ENCODE measurements around the gene EPHB1. TPM values are rescaled to one million over a fixed set of nuclear protein-coding genes. Genes with fewer than 3 reads are reported as not detected.

EPHB1 gene
- 1.9 TPM for total RNA-seq
- long read RNA-seq, partial matches to known transcripts, result 1 of 1 reads
- long read RNA-seq, other reads (novel, unspliced or antisense), result 0 of 1 reads

- no peak for DNase-seq (ENCODE audit: low spot score)
These were observed at the start of gene EPHB1 for GRCh38 chr3:134794950-134795745. EPHB1 (plus strand) TSS chr3:134795260.

GRCh38 chr3:134748698-134749097 is 46.4 kb upstream of the EPHB1 start:
- no peak for DNase-seq (ENCODE audit: low spot score)

- no peak for DNase-seq (ENCODE audit: low spot score)
These were observed 45.9 kb upstream of the EPHB1 start for GRCh38 chr3:134749174-134749573.

DNA sequence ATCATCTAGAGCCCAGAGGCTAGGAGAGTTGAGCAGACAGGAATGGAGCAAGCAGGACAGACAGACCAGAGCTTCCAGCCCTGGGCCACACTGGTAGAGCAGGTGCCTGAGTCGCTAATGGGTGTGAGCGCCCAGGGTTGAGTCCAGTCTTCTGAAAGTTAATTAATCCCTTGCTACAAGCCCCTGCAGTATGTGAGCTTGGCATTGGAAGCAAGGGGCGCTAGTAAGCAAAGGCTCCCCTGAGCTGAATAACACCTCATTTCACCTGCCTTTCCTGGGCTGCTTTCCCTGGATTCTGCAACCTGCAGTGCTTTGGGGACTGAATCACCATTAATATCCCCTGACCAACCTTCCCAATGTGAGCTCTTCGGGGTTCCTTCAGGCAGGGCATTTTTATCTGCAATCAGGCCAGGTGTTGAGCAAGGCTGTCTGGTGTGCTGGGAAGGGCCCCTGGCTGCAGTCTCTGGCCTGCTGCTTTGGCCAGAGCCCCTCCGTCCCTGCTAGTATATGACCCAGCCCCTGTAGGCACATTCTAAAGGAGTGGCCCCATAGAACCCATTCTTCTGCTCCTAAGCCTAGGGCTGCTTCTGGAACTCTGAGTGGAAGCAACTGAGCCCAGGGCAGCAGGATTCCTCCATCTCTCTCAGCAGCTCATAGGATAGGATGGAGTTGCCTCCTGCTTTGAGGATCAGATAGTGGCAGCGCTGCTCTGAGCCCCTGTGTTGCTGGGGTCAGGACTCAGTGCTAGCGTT is 45.1 kb upstream of the EPHB1 start:
- DNase-seq (ENCODE audit: low spot score), result no peak

GRCh38 chr3:134751831-134752230 is 43.2 kb upstream of the EPHB1 start:
- DNase-seq (ENCODE audit: low spot score), result no peak

GRCh38 chr3:134752761-134753461 is 42.1 kb upstream of the EPHB1 start:
- no peak for DNase-seq (ENCODE audit: low spot score)

GRCh38 chr3:134753999-134754742 is 40.9 kb upstream of the EPHB1 start:
- no peak for DNase-seq (ENCODE audit: low spot score)

- no peak for DNase-seq (ENCODE audit: low spot score)
These were observed 40.1 kb upstream of the EPHB1 start for GRCh38 chr3:134754768-134755559.

DNA sequence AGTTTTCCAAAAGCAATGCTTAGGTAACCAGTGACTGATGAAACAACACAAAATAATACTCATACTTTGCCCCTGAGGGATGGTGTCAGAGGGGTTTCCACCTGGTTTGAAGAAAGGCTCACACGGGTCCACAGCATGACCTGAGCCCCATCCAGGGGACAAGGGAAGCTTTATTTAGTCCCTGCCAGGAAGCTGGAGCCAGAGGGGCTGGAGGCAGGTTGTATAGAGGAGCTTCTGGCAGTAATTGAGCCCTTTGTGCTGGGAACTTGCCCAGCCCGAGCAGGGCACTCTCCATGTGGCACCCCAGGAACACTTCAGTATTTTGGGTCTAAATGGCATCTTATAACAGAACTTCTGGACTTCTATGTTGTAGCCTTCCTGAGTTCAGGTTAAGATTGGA is 39.2 kb upstream of the EPHB1 start:
- DNase-seq (ENCODE audit: low spot score), result no peak

DNA sequence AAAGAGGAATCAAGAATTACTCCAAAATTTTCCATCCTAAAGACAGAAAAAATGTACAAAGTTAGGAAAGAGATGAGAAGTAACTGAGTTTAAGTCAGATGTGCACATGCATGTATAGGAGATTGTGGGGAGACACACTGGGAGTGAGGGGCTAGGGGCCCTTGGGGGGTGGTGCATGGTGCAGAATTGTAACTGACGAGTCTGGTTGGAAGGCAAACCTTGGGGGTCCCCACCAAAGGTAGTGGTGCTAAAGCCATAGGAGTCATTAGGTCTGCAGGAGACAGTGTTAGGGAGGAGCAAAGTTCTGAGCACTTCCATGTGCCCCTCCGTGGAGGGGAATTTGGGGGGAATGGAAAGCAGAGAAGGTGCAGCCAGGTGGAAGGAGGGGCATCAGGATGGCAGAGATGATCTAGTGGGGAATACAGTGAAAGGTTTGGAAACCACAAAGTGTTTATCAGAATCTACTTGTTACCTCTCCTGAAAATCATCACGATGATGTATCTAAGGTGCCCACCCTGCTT is 37.5 kb upstream of the EPHB1 start:
- no peak for DNase-seq (ENCODE audit: low spot score)

DNA sequence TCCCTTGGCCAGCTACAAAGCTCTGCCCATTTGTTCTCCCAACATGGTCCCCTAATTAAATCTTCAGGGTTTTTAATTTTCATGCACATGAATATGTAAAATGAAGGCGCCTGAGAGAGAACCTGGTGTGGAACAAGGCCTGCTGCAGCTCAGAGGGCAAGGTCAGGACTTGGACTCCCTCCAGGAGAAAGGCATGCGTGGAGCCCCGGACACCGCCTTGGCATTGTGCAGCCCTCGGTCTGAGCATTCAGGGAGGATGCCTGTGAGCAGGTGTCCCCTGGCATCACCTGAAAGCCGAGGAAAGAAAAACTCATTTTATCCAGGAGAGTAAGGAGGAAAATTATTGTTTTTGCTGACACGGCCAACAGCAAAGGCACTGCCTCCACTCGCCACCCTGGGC is 33.8 kb upstream of the EPHB1 start:
- DNase-seq (ENCODE audit: low spot score), result no peak

GRCh38 chr3:134762016-134762415 is 33.0 kb upstream of the EPHB1 start:
- no peak for DNase-seq (ENCODE audit: low spot score)

- DNase-seq (ENCODE audit: low spot score), result no peak
These were observed 29.6 kb upstream of the EPHB1 start for GRCh38 chr3:134765468-134765867.

- DNase-seq (ENCODE audit: low spot score), result no peak
These were observed 28.8 kb upstream of the EPHB1 start for GRCh38 chr3:134766290-134766689.

- DNase-seq (ENCODE audit: low spot score), result no peak
These were observed 26.9 kb upstream of the EPHB1 start for GRCh38 chr3:134768116-134768515.

- DNase-seq (ENCODE audit: low spot score), result no peak
These were observed 26.2 kb upstream of the EPHB1 start for GRCh38 chr3:134768837-134769236.

- no peak for DNase-seq (ENCODE audit: low spot score)
These were observed 25.7 kb upstream of the EPHB1 start for GRCh38 chr3:134769287-134769868.

DNA sequence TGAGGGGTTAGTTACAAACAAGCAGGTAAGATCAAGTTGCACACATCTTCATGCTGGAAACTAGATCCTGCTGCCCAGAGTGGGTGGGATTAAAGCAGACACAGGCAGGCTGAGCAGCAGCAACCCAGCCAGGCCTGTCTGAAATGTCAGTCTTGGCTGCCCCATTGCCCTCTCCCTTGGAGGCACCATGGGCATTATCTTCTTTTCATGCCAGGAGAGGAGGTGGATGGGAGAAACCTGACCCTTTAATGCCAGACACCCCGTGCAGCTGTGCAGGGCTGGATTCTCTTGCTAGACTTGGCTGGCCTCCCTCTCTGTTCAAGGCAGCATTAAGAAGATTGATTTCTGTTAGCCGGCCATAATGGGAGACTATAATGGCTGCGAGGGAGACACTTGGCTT is 23.0 kb upstream of the EPHB1 start:
- no peak for DNase-seq (ENCODE audit: low spot score)

- no peak for DNase-seq (ENCODE audit: low spot score)
These were observed 22.5 kb upstream of the EPHB1 start for GRCh38 chr3:134772591-134772990.

DNA sequence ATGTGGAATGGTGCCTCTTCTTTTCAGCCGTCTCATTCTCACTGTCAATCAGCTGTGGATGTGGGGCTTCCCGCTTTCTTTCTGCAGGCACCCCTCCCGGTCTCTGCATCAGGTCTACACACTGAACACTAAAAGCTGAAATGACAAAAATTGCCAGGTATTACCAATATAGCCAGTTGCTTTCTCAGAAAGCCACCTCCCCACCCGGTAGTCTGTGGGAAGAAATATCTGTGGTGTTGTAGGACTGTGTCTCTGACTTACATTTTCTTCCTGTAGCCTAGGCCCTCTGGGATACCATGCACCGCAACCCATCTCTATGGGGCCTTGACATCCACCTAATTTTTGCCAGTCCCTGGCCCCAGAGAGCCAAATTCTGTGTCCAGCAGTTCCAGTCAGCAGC is 19.2 kb upstream of the EPHB1 start:
- DNase-seq (ENCODE audit: low spot score), result no peak
